OCI-LY1 (cell line): ENCODE results near the gene KRT34.

Source experiments
- H2AFZ ChIP-seq: fragments of 200-600 bp; sonication (generic), shearing (Covaris generic); 2 replicates; pipeline ENCODE4 v1.6.0; 2014; ENCODE audit warnings: antibody characterized with exemption, mild to moderate bottlenecking, low read length
- H3F3A ChIP-seq: fragments of 200-600 bp; sonication (generic), shearing (Covaris generic); 2 replicates; pipeline ENCODE4 v1.6.0; 2014; ENCODE audit warnings: mild to moderate bottlenecking, antibody characterized with exemption, low read length, moderate library complexity; ENCODE audit not compliant: insufficient read depth
- H3K27ac ChIP-seq: fragments of 200-600 bp; sonication (generic); 2 replicates; pipeline ENCODE4 v1.5.1; 2014; ENCODE audit warnings: low read length, mixed run types, mild to moderate bottlenecking, low read depth; ENCODE audit not compliant: poor library complexity, severe bottlenecking
- H3K27me3 ChIP-seq: fragments of 200-600 bp; sonication (generic); 2 replicates; pipeline ENCODE4 v1.6.0; 2014; ENCODE audit warnings: antibody characterized with exemption, mild to moderate bottlenecking, low read length, moderate library complexity; ENCODE audit not compliant: insufficient read depth
- H3K36me3 ChIP-seq: fragments of 200-600 bp; sonication (generic); 2 replicates; pipeline ENCODE4 v1.6.1; 2014; ENCODE audit warnings: mild to moderate bottlenecking, antibody characterized with exemption, low read length, moderate library complexity, mixed read lengths; ENCODE audit not compliant: insufficient read depth
- H3K4me1 ChIP-seq: fragments of 200-600 bp; sonication (generic); 2 replicates; pipeline ENCODE4 v1.5.1; 2014; ENCODE audit warnings: mild to moderate bottlenecking, low read length, moderate library complexity; ENCODE audit not compliant: insufficient read depth, severe bottlenecking
- H3K4me2 ChIP-seq: fragments of 200-600 bp; sonication (generic), shearing (Covaris generic); 2 replicates; pipeline ENCODE4 v1.6.1; 2014; ENCODE audit warnings: low read length
- H3K4me3 ChIP-seq: fragments of 200-600 bp; sonication (generic); 2 replicates; pipeline ENCODE4 v1.5.1; 2014; ENCODE audit warnings: low read length, low read depth, mild to moderate bottlenecking, mixed read lengths; ENCODE audit not compliant: poor library complexity, severe bottlenecking
- H3K79me2 ChIP-seq: fragments of 200-600 bp; shearing (Covaris generic); 2 replicates; pipeline ENCODE4 v1.6.1; 2016; ENCODE audit warnings: mixed run types, low read length, mixed read lengths; ENCODE audit not compliant: insufficient read depth
- H3K9ac ChIP-seq: fragments of 200-600 bp; sonication (generic), shearing (Covaris generic); 2 replicates; pipeline ENCODE4 v1.6.1; 2014; ENCODE audit warnings: mild to moderate bottlenecking, low read length, mixed read lengths
- H3K9me2 ChIP-seq: fragments of 200-600 bp; sonication (generic), shearing (Covaris generic); 2 replicates; pipeline ENCODE4 v1.6.1; 2014; ENCODE audit warnings: low read depth, mild to moderate bottlenecking, low read length, mixed read lengths
- H3K9me3 ChIP-seq: fragments of 200-600 bp; shearing (Covaris generic); 2 replicates; pipeline ENCODE4 v1.6.1; 2014; ENCODE audit warnings: low read length, mixed read lengths
- H4K20me1 ChIP-seq: fragments of 200-600 bp; sonication (generic), shearing (Covaris generic); 2 replicates; pipeline ENCODE4 v1.6.0; 2016; ENCODE audit warnings: mild to moderate bottlenecking, low read length; ENCODE audit not compliant: insufficient read depth
- CTCF ChIP-seq: fragments of 200-600 bp; sonication (generic), shearing (Covaris generic); IDR thresholded peaks from 2 replicates; pipeline ENCODE4 v1.5.1; 2017; ENCODE audit warnings: mild to moderate bottlenecking, antibody characterized with exemption, low read length, moderate library complexity, mixed read lengths
- EZH2 ChIP-seq: fragments of 200-600 bp; sonication (generic), shearing (Covaris generic); IDR thresholded peaks from 2 replicates; pipeline ENCODE4 v1.8.0; 2017; ENCODE audit warnings: borderline replicate concordance, mixed run types, mild to moderate bottlenecking, antibody characterized with exemption, low read length, moderate library complexity, mixed read lengths

Gene KRT34

GRCh38 chr17:41369713-41370112, 12.4 kb downstream of the KRT34 start, which contains the start of gene KRT33B:
Gene KRT33B, minus strand, starts transcription at chr17:41369813. Its CDS starts 63 bp downstream, at chr17:41369750.
- H3K9me2 ChIP-seq, result no peaks in the 10 kb centered on the region
- no peaks in the 10 kb centered on the region for H3K27me3 ChIP-seq
- no peak within 1 kb of the TSS for H3K27ac ChIP-seq
- H4K20me1 ChIP-seq, result no peaks in the 10 kb centered on the region
- no peaks in the 10 kb centered on the region for H3F3A ChIP-seq
- no peak within 1 kb of the TSS for H2AFZ ChIP-seq
- no peaks in the 10 kb centered on the region for H3K9me3 ChIP-seq
- H3K4me2 ChIP-seq, result no peak within 1 kb of the TSS
- no peak for TF ChIP-seq CTCF
- no peak for TF ChIP-seq EZH2
- H3K36me3 ChIP-seq, result no peaks in the 10 kb centered on the region
- H3K4me1 ChIP-seq, result no peaks in the 10 kb centered on the region
- no peak within 1 kb of the TSS for H3K4me3 ChIP-seq
- no peaks in the 10 kb centered on the region for H3K79me2 ChIP-seq
- no peak within 1 kb of the TSS for H3K9ac ChIP-seq

GRCh38 chr17:41369023-41369422, 13.1 kb downstream of the KRT34 start:
- no peak overlapping the region for H2AFZ ChIP-seq
- H3K36me3 ChIP-seq, result no peaks in the 10 kb centered on the region
- H4K20me1 ChIP-seq, result no peaks in the 10 kb centered on the region
- H3K27me3 ChIP-seq, result no peaks in the 10 kb centered on the region
- TF ChIP-seq CTCF (no peak), EZH2 (no peak)
- no peak overlapping the region for H3K4me2 ChIP-seq
- H3K4me1 ChIP-seq, result no peaks in the 10 kb centered on the region
- H3K9ac ChIP-seq, result no peak overlapping the region
- no peaks in the 10 kb centered on the region for H3F3A ChIP-seq
- H3K79me2 ChIP-seq, result no peaks in the 10 kb centered on the region
- H3K27ac ChIP-seq, result no peak overlapping the region
- H3K4me3 ChIP-seq, result no peak overlapping the region
- no peaks in the 10 kb centered on the region for H3K9me2 ChIP-seq
- no peaks in the 10 kb centered on the region for H3K9me3 ChIP-seq

DNA sequence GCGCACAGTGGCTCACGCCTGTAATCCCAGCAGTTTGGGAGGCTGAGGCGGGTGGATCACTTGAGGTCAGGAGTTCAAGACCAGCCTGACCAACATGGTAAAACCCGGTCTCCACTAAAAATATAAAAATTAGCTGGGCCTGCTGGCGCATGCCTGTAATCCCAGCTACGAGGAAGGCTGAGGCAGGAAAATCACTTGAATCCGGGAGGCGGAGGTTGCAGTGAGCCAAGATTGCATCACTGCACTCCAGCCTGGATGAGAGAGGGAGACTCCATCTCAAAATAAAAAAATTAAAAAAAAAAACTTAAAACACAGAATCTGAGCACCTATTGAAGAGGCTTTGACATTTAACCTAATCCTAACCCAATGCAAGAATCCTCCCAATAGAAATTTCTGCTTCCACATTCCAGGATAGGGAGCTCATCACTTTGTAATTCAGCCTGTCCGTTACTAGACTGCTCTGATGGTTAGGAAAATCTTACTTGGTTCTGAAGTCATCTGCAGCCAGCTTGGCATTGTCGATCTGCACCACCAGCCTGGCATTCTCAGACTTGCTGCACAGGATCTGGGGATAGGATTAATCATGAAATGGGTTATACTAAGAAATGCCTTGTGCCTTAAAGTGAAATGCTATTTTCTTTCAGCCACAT, 14.6 kb downstream of the KRT34 start:
- Histone ChIP-seq H3K79me2 (no peaks in the 10 kb centered on the region), H3K4me3 (no peak overlapping the region), H3F3A (no peaks in the 10 kb centered on the region), H4K20me1 (no peaks in the 10 kb centered on the region), H3K9ac (no peak overlapping the region), H3K27ac (no peak overlapping the region), H3K4me1 (no peaks in the 10 kb centered on the region), H3K4me2 (no peak overlapping the region), H2AFZ (no peak overlapping the region), H3K9me2 (no peaks in the 10 kb centered on the region), H3K9me3 (no peaks in the 10 kb centered on the region), H3K27me3 (no peaks in the 10 kb centered on the region), H3K36me3 (no peaks in the 10 kb centered on the region)
- TF ChIP-seq EZH2 (no peak), CTCF (no peak)
